Measurements from ENCODE around the gene HCFC2.
A peak's percentile ranks its signal among the peaks of the same experiment; 100 is the strongest.
"Not testable (repeated sequence)": the region's sequence is repeated elsewhere in the genome, so short reads cannot be mapped to it uniquely, and the experiment has no call there.

Gene HCFC2

DNA sequence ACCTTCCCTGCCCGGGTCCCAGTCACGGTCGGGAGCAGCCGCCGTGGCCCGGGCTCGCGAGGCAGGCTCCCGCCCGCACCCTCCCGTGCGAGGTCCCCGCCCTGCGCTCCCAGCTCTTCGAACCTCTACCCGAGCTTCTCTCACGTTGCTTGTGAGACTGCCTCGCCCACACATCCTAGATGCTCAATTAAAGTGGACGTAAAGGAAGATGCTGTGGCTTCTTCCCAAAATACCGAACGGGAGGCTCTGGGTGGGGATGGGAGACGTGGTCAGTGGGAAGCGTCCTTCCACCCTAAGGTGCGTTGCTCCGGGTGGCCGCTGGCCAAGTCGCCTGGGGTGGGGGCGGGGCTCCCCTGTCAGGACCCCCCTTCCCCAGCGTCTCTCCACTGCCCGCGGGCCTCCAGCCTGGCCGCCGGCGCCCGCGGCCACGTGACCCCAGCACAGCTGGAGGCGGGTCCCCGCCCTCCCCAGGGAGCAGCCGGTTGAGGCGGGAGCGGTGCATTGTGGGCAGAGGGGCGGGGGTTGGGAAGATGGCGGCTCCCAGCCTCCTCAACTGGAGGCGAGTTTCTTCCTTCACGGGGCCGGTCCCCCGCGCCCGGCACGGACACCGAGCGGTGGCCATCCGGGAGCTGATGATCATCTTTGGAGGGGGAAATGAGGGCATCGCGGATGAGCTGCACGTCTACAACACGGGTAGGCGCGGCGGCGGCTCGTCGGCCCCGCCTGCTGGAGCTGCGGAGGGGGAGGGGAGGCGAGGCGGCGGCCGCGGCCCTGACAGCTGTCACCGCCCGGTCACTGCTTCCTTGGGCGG, at the start of gene HCFC2:
Gene HCFC2, plus strand, starts transcription at position 501 of the 811 bp plus-strand sequence. Its CDS starts 30 bp downstream, at position 531.
- peak; percentile 64 for DNase-seq (ENCODE audit: low spot score)

GRCh38 chr12:104021862-104022261, 42.5 kb upstream of the HCFC2 start:
- DNase-seq (ENCODE audit: low spot score), result not testable (repeated sequence)

GRCh38 chr12:104022786-104023185, 41.5 kb upstream of the HCFC2 start:
- no peak for DNase-seq (ENCODE audit: low spot score)

GRCh38 chr12:104023710-104024109, 40.6 kb upstream of the HCFC2 start:
- no peak for DNase-seq (ENCODE audit: low spot score)

DNA sequence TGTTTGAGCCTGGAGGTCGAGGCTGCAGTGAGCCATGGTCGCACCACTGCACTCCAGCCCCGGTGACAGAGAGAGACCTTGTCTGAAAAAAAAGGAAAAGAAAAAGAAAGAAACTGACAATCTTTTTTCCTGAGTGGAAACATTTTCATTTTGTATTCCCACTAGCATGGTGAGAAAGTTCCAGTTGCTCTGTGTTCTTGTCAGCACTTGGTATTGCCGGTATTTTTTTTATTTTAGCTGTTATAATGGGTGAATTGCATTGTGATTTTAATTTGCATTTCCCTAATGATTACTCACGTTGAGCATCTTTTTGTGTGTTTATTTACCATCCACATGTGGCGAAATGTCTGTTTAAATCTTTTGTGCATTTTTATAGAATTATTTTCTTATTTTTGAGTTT, 40.0 kb upstream of the HCFC2 start:
- DNase-seq (ENCODE audit: low spot score), result no peak

- DNase-seq (ENCODE audit: low spot score), result no peak
Observed at GRCh38 chr12:104025771-104026170, 38.6 kb upstream of the HCFC2 start.

GRCh38 chr12:104026841-104027599, 37.3 kb upstream of the HCFC2 start:
- DNase-seq (ENCODE audit: low spot score), result no peak

GRCh38 chr12:104030596-104030995, 33.7 kb upstream of the HCFC2 start:
- DNase-seq (ENCODE audit: low spot score), result not testable (repeated sequence)

DNA sequence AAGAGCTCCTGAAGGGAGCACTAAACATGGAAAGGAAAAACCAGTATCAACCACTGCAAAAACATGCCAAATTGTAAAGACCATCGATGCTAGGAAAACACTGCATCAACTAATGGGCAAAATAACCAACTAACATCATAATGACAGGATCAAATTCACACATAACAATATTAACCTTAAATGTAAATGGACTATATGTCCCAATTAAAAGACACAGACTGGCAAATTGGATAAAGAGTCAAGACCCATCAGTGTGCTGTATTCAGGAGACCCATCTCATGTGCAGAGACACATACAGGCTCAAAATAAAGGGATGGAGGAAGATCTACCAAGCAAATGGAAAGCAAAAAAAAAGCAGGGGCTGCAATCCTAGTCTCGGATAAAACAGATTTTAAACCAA, 28.2 kb upstream of the HCFC2 start:
- not testable (repeated sequence) for DNase-seq (ENCODE audit: low spot score)

DNA sequence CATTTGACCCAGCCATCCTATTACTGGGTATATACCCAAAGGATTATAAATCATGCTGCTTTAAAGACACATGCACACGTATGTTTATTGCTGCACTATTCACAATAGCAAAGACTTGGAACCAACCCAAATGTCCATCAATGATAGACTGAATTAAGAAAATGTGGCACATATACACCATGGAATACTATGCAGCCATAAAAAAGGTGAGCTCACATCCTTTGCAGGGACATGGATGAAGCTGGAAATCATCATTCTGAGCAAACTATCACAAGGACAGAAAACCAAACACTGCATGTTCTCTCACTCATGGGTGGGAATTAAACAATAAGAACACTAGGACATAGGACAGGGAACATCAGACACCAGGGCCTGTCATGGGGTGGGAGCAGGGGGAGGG, 24.6 kb upstream of the HCFC2 start:
- DNase-seq (ENCODE audit: low spot score), result not testable (repeated sequence)

GRCh38 chr12:104042580-104042979, 21.8 kb upstream of the HCFC2 start:
- DNase-seq (ENCODE audit: low spot score), result no peak

DNA sequence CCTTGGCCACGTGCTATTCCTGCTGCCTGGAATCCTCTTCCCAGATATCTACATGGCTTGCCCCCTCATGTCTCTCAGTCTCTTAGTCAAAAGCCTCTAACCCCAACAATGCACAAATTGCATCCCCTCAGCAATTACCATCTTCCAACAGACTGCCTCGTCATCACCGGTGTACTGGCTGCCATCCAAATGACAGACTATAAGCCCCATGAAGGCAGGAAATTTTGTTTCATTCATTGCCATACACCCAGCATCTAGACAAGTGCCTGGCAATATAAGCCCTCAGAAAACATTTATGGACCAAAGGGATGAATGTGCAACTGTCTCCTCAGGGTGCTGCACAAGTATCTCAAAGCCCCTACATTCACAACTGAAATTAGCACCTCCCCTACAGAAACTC, 20.2 kb upstream of the HCFC2 start:
- DNase-seq (ENCODE audit: low spot score), result no peak

DNA sequence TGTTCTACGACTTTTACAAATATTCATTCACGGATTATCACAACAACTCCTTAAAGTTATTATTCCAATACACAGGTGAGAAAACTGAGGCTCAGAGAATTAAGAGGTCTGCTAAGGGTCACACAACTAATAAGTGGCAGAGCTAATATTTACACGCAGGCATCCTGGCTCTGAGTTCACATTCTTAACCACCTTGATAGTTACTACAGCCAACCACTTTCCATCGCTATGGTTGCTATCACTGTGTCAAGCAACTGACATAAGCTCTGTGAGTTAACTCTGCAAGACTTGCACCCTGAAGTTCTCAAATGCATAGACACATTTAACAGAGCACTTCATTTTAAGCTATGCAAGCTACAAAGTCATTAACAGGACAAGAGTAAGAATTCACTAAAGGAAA, 18.0 kb upstream of the HCFC2 start:
- no peak for DNase-seq (ENCODE audit: low spot score)

GRCh38 chr12:104048162-104048561, 16.2 kb upstream of the HCFC2 start:
- no peak for DNase-seq (ENCODE audit: low spot score)

GRCh38 chr12:104048811-104049210, 15.5 kb upstream of the HCFC2 start:
- DNase-seq (ENCODE audit: low spot score), result no peak

DNA sequence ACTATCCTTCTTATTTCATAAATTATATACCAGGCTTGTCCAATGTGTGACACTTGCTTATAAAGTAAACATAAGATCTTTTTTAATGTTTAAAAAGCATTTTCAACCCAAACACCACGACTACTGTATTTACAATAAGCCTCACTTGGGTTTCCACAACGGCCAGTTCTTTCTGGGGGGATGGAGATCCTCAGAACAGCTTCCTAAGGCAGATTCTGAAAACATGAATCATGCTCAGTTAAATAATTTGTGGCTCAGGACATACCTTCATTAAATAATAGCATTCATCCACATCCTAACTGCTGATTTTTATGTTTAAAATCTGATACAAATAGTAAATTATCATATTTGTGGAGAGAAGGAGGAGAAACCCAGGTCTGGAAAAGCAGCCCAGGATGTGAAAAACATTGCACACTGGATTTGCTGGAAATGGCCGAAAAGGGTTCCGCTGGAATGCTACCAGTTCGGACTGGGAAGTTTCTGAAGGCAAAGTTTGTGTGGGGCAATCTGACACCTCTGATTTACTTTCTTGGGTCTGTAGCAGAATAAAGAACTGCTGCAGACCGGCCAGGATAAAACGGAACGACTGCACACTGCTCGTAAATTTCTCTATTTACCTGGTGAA, 14.9 kb upstream of the HCFC2 start:
- DNase-seq (ENCODE audit: low spot score), result no peak

GRCh38 chr12:104049903-104050356, 14.4 kb upstream of the HCFC2 start, which contains the start of gene GLT8D2:
TSS of gene GLT8D2 (minus strand) at chr12:104050187. CDS start at chr12:104019648, 30,539 bp downstream.
- peak; percentile 31 for DNase-seq (ENCODE audit: low spot score)

- no peak for DNase-seq (ENCODE audit: low spot score)
Observed at GRCh38 chr12:104050436-104050835, 13.9 kb upstream of the HCFC2 start.

GRCh38 chr12:104054681-104055346, 9.5 kb upstream of the HCFC2 start:
- DNase-seq (ENCODE audit: low spot score), result no peak

GRCh38 chr12:104055686-104056388, 8.5 kb upstream of the HCFC2 start:
- DNase-seq (ENCODE audit: low spot score), result peak; percentile 99

DNA sequence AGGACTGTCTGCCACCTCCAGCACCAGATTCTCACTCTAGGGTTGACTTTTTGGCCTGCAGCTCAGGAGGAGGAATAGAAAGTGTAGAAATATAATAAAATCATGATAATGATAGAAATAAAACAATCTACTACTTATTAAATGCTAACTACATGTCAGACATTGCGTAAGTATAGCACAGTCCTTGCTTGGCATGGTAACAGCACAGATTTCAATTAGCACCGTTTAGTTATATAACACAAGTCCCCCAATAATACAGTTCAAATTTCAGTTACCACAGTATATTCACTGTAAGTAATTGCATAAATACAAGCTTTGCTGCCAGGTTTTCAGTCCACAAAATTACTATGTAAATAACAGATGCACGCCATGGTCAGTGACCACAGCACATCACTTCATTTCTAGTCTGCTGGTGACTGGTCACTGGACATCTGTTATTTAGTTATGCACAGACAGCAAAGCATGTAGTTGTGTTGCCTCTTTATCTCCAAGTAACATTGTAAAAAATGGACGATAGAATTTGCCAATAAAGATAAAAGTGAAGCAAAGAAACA, 7.8 kb upstream of the HCFC2 start:
- DNase-seq (ENCODE audit: low spot score), result no peak
